BE2C (cell line): Measurements from ENCODE around the gene C3AR1. TPM values are rescaled to one million over a fixed set of nuclear protein-coding genes. Genes with fewer than 3 reads are reported as not detected.
A peak's percentile ranks its signal among the peaks of the same experiment; 100 is the strongest.
"Not testable (repeated sequence)": the region's sequence is repeated elsewhere in the genome, so short reads cannot be mapped to it uniquely, and the experiment has no call there.

Experiments used
- DNase-seq: peaks from one replicate; pipeline ENCODE4 v3.0.0-alpha.2; 2020
- H3K27me3 ChIP-seq: fragments of 250-450 bp; sonication (Bioruptor Pico); 2 replicates; pipeline ENCODE4 v1.5.1; 2020; ENCODE audit warnings: mild to moderate bottlenecking
- H3K36me3 ChIP-seq: fragments of 250-450 bp; sonication (Bioruptor Pico); 2 replicates; pipeline ENCODE4 v1.5.1; 2020; ENCODE audit warnings: mild to moderate bottlenecking
- H3K4me1 ChIP-seq: fragments of 250-450 bp; sonication (Bioruptor Pico); 2 replicates; pipeline ENCODE4 v1.5.1; 2020
- H3K4me3 ChIP-seq: 2 replicates; pipeline ENCODE4 v1.5.1; 2011; ENCODE audit warnings: low read depth, low read length
- H3K9me3 ChIP-seq: fragments of 250-450 bp; sonication (Bioruptor Pico); 2 replicates; pipeline ENCODE4 v1.5.1; 2020
- polyA plus RNA-seq: library from polyadenylated mRNA; unstranded; fragments of >200 nt; gene quantifications from one replicate; pipeline ENCODE4 v1.2.1, GENCODE V29; 2012; ENCODE audit warnings: low read depth, missing spikeins; ENCODE audit not compliant: insufficient read length, insufficient read depth
- TF ChIP-seq, protein P1 (sequence below): IDR thresholded peaks from 2 replicates; pipeline ENCODE4 v1.5.1; 2012; ENCODE audit warnings: mild to moderate bottlenecking, low read depth, low read length

C3AR1 gene
- not detected for polyA plus RNA-seq

DNA sequence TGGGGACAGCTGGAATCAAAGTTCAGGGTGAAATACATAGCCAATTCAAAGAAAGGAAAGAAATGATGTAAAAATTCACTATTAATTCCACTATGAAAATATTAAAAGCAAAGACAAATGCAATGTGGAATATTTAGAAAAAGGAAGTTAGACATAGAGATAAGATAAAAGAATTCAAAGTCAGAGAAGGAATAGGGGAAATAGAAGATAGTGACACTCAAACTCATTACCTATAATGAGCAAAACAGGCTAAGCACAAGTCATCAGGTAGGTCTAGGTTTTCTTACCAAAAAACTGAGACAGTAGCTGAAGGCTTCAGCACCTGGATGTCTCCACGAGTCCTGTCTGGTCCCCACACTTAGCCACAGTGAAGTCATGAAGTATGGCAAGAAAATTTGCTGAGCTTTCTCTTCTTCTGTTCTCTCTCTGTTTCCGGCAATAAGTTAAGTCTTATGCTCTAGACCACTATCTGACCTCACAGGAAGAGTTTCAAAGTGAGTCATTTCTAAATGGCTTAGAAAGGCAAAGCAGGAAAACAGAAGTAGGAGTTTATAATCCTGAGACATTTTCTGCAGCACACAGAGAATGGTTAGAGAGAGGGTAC is at the start of gene C3AR1:
C3AR1 (minus strand) TSS at position 369 of the 604 bp plus-strand sequence. CDS start 6,174 bp downstream, outside the sequence.
- H3K27me3 ChIP-seq, result no peaks in the 10 kb centered on the region
- no peaks in the 10 kb centered on the region for H3K36me3 ChIP-seq
- TF ChIP-seq, protein P1, sequence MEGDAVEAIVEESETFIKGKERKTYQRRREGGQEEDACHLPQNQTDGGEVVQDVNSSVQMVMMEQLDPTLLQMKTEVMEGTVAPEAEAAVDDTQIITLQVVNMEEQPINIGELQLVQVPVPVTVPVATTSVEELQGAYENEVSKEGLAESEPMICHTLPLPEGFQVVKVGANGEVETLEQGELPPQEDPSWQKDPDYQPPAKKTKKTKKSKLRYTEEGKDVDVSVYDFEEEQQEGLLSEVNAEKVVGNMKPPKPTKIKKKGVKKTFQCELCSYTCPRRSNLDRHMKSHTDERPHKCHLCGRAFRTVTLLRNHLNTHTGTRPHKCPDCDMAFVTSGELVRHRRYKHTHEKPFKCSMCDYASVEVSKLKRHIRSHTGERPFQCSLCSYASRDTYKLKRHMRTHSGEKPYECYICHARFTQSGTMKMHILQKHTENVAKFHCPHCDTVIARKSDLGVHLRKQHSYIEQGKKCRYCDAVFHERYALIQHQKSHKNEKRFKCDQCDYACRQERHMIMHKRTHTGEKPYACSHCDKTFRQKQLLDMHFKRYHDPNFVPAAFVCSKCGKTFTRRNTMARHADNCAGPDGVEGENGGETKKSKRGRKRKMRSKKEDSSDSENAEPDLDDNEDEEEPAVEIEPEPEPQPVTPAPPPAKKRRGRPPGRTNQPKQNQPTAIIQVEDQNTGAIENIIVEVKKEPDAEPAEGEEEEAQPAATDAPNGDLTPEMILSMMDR, result no peak
- H3K4me3 ChIP-seq, result no peak within 1 kb of the TSS
- H3K4me1 ChIP-seq, result no peaks in the 10 kb centered on the region
- DNase-seq, result no peak
- no peaks in the 10 kb centered on the region for H3K9me3 ChIP-seq

DNA sequence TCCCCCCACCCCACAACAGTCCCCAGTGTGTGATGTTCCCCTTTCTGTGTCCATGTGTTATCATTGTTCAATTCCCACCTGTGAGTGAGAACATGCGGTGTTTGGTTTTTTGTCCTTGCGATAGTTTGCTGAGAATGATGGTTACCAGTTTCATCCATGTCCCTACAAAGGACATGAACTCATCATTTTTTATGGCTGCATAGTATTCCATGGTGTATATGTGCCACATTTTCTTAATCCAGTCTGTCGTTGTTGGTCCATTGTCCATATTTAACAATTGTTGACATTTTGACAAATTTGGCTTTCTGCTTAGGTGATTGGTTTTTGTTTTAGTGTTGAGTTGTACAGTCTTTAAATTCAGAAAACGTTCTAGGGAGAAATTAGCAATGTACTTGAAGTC is 47.0 kb upstream of the C3AR1 start:
- H3K4me3 ChIP-seq, H3K36me3 ChIP-seq, DNase-seq, H3K9me3 ChIP-seq, H3K27me3 ChIP-seq, H3K4me1 ChIP-seq: not testable (repeated sequence)

DNA sequence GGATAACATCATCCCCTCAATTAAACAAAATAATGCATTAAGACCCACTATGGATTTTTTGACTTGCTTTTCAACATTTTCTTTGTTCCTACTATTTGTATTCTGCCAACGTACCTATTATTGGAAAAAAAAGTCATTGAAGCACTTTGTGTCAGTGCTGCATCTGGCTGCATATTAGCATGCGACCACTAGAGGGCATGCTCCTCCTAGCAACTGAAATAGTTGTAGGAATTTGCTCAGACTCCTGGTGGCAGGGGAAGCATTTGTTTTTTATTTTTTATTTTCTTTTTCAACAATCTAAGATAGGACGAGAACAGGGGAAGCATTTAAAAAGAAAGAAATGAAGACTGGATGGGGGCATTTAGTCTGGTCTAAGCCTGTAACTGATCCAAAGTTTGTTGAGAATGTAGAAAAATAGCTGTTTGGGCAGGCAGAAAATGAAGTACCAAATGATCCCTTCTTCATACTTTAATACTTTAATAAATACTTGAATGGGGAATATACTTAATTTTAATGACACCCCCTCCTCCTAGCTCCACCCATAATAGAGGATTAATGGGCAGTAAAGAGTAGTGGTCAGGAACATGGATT is 42.7 kb upstream of the C3AR1 start:
- no peak overlapping the region for H3K4me3 ChIP-seq
- no peaks in the 10 kb centered on the region for H3K4me1 ChIP-seq
- H3K9me3 ChIP-seq, result no peaks in the 10 kb centered on the region
- H3K36me3 ChIP-seq, result no peaks in the 10 kb centered on the region
- peak; percentile 78 for DNase-seq
- TF ChIP-seq, protein P1, result peak; percentile 100
- H3K27me3 ChIP-seq, result no peaks in the 10 kb centered on the region

DNA sequence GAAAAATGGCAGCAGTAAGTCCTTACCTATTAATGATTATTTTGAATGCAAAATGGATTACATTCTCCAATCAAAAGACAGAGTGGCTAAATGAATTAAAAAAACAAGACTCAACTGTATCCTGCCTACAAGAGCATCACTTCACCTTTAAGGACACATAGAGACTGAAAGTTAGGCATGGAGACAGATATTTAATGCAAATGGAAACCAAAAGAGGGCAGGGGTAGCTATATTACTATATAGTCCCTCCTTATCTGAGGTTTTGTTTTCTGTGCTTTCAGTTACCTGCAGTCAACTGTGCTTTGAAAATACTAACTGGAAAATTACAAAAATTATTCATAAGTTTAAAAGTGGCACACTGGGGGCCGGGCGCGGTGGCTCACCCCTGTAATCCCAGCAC is 33.1 kb upstream of the C3AR1 start:
- TF ChIP-seq, protein P1, result no peak
- Histone ChIP-seq H3K9me3 (no peaks in the 10 kb centered on the region), H3K4me1 (no peaks in the 10 kb centered on the region), H3K4me3 (no peak overlapping the region), H3K27me3 (no peaks in the 10 kb centered on the region), H3K36me3 (peaks cover 14% of the 10 kb centered on the region)
- no peak for DNase-seq

DNA sequence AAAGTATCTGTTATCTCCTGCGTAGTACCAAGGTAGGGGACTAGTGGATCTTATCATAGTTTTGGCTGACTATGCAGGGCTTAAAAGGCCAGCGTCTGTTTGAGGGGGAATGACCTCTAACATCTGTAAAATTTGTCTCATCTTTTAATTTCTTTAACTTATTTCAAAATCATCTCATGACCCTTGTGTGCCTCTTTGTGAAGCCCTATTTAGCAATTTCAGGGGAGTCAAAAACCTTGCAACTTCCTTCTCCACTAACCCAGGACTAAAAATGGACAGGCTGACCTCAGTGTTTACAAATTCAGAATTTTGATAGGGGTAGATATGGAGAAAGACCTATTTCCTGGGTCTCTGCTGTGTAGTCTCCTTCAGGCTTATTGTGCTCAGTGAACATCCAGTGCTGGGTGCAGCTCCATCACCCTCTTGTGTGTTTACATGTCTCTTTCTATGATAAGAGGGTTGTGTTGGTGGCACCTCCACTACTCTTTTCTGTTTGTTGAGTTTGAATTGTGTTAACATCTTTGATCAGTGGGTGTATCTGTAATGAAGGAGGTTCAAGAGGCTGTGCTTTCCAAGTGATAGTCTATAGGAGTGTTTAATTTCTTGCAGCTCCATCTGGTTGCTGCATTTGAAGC is 30.2 kb upstream of the C3AR1 start:
- peaks cover 38% of the 10 kb centered on the region for H3K36me3 ChIP-seq
- no peaks in the 10 kb centered on the region for H3K9me3 ChIP-seq
- no peaks in the 10 kb centered on the region for H3K4me1 ChIP-seq

DNA sequence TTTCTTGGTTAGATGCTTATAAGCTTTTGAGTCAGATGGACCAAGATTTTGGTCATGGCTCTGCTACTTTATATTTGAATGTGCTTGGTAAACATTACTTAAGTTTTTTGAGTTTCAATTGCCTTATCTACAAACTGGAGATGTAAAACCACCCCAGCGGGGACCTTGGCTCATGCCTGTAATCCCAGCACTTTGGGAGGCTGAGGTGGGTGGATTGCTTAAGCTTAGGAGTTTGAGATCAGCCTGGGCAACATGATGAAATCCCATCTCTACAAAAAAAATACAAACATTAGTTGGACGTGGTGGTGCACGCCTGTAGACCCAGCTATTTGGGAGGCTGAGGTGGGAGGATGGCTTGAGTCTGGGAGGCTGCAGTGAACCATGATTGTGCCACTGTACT is 27.1 kb upstream of the C3AR1 start:
- TF ChIP-seq, protein P1, result no peak
- Histone ChIP-seq H3K36me3 (peaks cover 58% of the 10 kb centered on the region), H3K9me3 (no peaks in the 10 kb centered on the region), H3K4me3 (no peak overlapping the region), H3K27me3 (no peaks in the 10 kb centered on the region), H3K4me1 (no peaks in the 10 kb centered on the region)
- DNase-seq, result no peak

More for the DNA sequence above, 30.2 kb upstream of the C3AR1 start:
- no peak for DNase-seq
- H3K4me3 ChIP-seq, result no peak overlapping the region
- H3K27me3 ChIP-seq, result no peaks in the 10 kb centered on the region
- TF ChIP-seq, protein P1, result no peak
